Prostate gland (tissue), 2 donors: ENCODE results near the gene MPZ.

Experiments
- CTCF ChIP-seq, 4 experiments: fragments of 200-600 bp in 2 of 4; fragments of 450-650 bp in 2 of 4; sonication (generic) in 2 of 4; IDR thresholded peaks; 1 replicate in 3 of 4; 2 replicates in 1 of 4; pipeline ENCODE4 v1.5.1; 2016 to 2019; ENCODE audit warnings: antibody characterized with exemption in 4 of 4, mild to moderate bottlenecking in 2 of 4, moderate library complexity in 2 of 4
- POLR2A ChIP-seq: fragments of 450-650 bp; IDR thresholded peaks from one replicate; pipeline ENCODE4 v1.6.1; 2016; ENCODE audit warnings: antibody characterized with exemption, mild to moderate bottlenecking
- POLR2AphosphoS5 ChIP-seq: sonication (generic); formaldehyde crosslinking; IDR thresholded peaks from one replicate; pipeline ENCODE4 v1.6.1; 2017; ENCODE audit warnings: antibody characterized with exemption

- TF ChIP-seq POLR2A, result no peak
- TF ChIP-seq POLR2AphosphoS5, result no peak
- TF ChIP-seq CTCF (IDR thresholded peaks at IDR 0.05), result no peak
Measured at GRCh38 chr1:161261261-161262235, 48.2 kb downstream of the MPZ start.
